GM12878 (cell line): ENCODE results near the gene SAYSD1. TPM values are rescaled to one million over a fixed set of nuclear protein-coding genes. Genes with fewer than 3 reads are reported as not detected.

Experiments used
- ATAC-seq: fragments of 200-7000 bp; cut with Tn5 transposase; 3 replicates; pipeline ENCODE4 v1.9.1; 2020; ENCODE audit warnings: mild to moderate bottlenecking, moderate library complexity
- BruUV-seq: library from RNA; stranded (reverse); fragments of 400-500 nt; replicated peaks from 2 replicates; lab custom pipeline; 2021; lab: Mats Ljungman, UMichigan
- CTCF ChIA-PET: fragments of 300-600 bp; sonication (Branson Sonifier 250); formaldehyde crosslinking; extraction: SDS; loops from one replicate; lab custom pipeline; 2021; ENCODE audit warnings: inconsistent platforms; lab: Yijun Ruan, JAX
- POLR2A ChIA-PET: fragments of 350-600 bp; formaldehyde crosslinking; extraction: SDS; loops from one replicate; lab custom pipeline; 2021; ENCODE audit warnings: inconsistent platforms; lab: Charles Lee
- RAD21 ChIA-PET: fragments of 300-600 bp; sonication (Branson Sonifier 250); formaldehyde crosslinking; loops from one replicate; lab custom pipeline; 2023; ENCODE audit warnings: antibody characterized with exemption; ENCODE audit not compliant: unreplicated experiment; lab: Charles Lee
- SMC1A ChIA-PET: fragments of 300-600 bp; sonication (Branson Sonifier 250); formaldehyde crosslinking; loops from one replicate; lab custom pipeline; 2023; ENCODE audit not compliant: unreplicated experiment, uncharacterized antibody; lab: Charles Lee
- DNase-seq: peaks from one replicate; pipeline ENCODE4 v3.0.0-alpha.2; 2011; ENCODE audit warnings: low read depth, low spot score
- FAIRE-seq: peaks from 3 replicates; lab custom pipeline; 2011; peaks lifted over from hg19 to GRCh38; lab: Jason Lieb, UNC
- H2AFZ ChIP-seq: 2 replicates; pipeline ENCODE4 v1.6.0; 2011; ENCODE audit warnings: low read depth, low read length, control low read depth; ENCODE audit not compliant: control insufficient read depth
- H3K27ac ChIP-seq: 2 replicates; pipeline ENCODE4 v1.5.1; 2011; ENCODE audit warnings: control low read depth; ENCODE audit not compliant: control insufficient read depth, insufficient read depth
- H3K27me3 ChIP-seq, 2 experiments: replicated peaks in 1 of 2; 2 replicates each; pipeline versions ENCODE4 v1.6.0 to v1.6.1; 2011; ENCODE audit warnings: low read length in 1 of 2; ENCODE audit not compliant: control insufficient read depth in 2 of 2, insufficient read depth in 2 of 2
- H3K36me3 ChIP-seq, 2 experiments: 2 replicates each; pipeline ENCODE4 v1.5.1; 2011; ENCODE audit warnings: low read length in 1 of 2; ENCODE audit not compliant: control insufficient read depth in 2 of 2, insufficient read depth in 2 of 2
- H3K4me1 ChIP-seq: 2 replicates; pipeline ENCODE4 v1.6.1; 2011; ENCODE audit warnings: mild to moderate bottlenecking, low read length, moderate library complexity, mixed read lengths; ENCODE audit not compliant: control insufficient read depth, insufficient read depth
- H3K4me2 ChIP-seq: 2 replicates; pipeline ENCODE4 v1.6.0; 2011; ENCODE audit warnings: control low read depth; ENCODE audit not compliant: control insufficient read depth, insufficient read depth
- H3K4me3 ChIP-seq: fragments of 200-600 bp; sonication (generic); 2 replicates; pipeline ENCODE4 v1.5.1; 2016
- H3K79me2 ChIP-seq: 2 replicates; pipeline ENCODE4 v1.6.0; 2011; ENCODE audit warnings: low read length; ENCODE audit not compliant: control insufficient read depth, insufficient read depth
- H3K9ac ChIP-seq: 2 replicates; pipeline ENCODE4 v1.8.0; 2011; ENCODE audit warnings: low read length, control low read depth, mixed read lengths; ENCODE audit not compliant: control insufficient read depth, insufficient read depth
- H3K9me3 ChIP-seq: replicated peaks from 3 replicates; pipeline ENCODE4 v1.5.1; 2011; ENCODE audit warnings: mild to moderate bottlenecking, low read length; ENCODE audit not compliant: control insufficient read depth, insufficient read depth
- H4K20me1 ChIP-seq: 2 replicates; pipeline ENCODE4 v1.6.0; 2011; ENCODE audit not compliant: control insufficient read depth, insufficient read depth
- CREM ChIP-seq: IDR thresholded peaks from 2 replicates; pipeline ENCODE4 v1.6.1; 2014; ENCODE audit warnings: antibody characterized with exemption, low read depth
- EGR1 ChIP-seq, 2 experiments: IDR thresholded peaks; 1 replicate in 1 of 2; 2 replicates in 1 of 2; pipeline ENCODE4 v1.6.1; 2011 to 2012; ENCODE audit warnings: low read depth in 2 of 2, low read length in 2 of 2, borderline replicate concordance in 1 of 2, mild to moderate bottlenecking in 1 of 2, moderate library complexity in 1 of 2
- IRF4 ChIP-seq: IDR thresholded peaks from 2 replicates; pipeline ENCODE4 v1.6.1; 2011; ENCODE audit warnings: low read depth, low read length
- NR2F1 ChIP-seq: fragments of 450-650 bp; conservative IDR thresholded peaks from 2 replicates; pipeline ENCODE4 v1.6.1; 2017; ENCODE audit warnings: mild to moderate bottlenecking
- SIN3A ChIP-seq: IDR thresholded peaks from 2 replicates; pipeline ENCODE4 v1.6.1; 2012; ENCODE audit warnings: low read depth, low read length, improper control_type of control experiment
- ZNF622 ChIP-seq: fragments of 450-650 bp; IDR thresholded peaks from 2 replicates; pipeline ENCODE4 v1.6.1; 2017; ENCODE audit warnings: mild to moderate bottlenecking, inconsistent platforms
- WGBS: methylation state at CpG from one replicate; pipeline ENCODE4 v1.1.6; 2016; ENCODE audit warnings: low lambda C conversion rate; ENCODE audit not compliant: insufficient replicate concordance, insufficient coverage; ENCODE audit errors: missing lambda C conversion rate; 5-methylcytosine and 5-hydroxymethylcytosine counted together
- in situ Hi-C: fragments of 300-500 bp; cut with MboI; formaldehyde crosslinking; loops from 9 replicates; pipeline ENCODE4 v1.14.3; 2018; ENCODE audit warnings: mixed read lengths
- intact Hi-C: fragments of 100-400 bp; cut with micrococcal nuclease; formaldehyde crosslinking; loops from one replicate; pipeline ENCODE4 v1.14.2; 2022; ENCODE audit not compliant: unreplicated experiment
- polyA plus RNA-seq, 11 experiments: library from polyadenylated mRNA; depleted of rRNA in 4 of 11; unstranded in 6 of 11; stranded (reverse) in 5 of 11; fragments of >200 nt; fragmentation: Nextera tagmentation in 4 of 11; fragmentation: Illumina TruSeq in 1 of 11; extraction: Ambion mirVana in 4 of 11; extraction: Trizol in 1 of 11; gene quantifications; 1 replicate in 1 of 11; 2 replicates in 10 of 11; pipeline versions ENCODE4 v1.2.1 to v1.2.3, GENCODE V29; 2011 to 2016; ENCODE audit warnings: inconsistent platforms in 2 of 11, missing spikeins in 2 of 11, low read depth in 1 of 11
- total RNA-seq, 4 experiments: library from RNA; depleted of rRNA in 3 of 4; stranded (reverse); fragments of >200 nt in 3 of 4; fragmentation: Illumina TruSeq in 1 of 4; extraction: Trizol in 1 of 4; gene quantifications; 2 replicates each; pipeline versions ENCODE4 v1.2.1 to v1.2.3, GENCODE V29; 2013 to 2021
- TF ChIP-seq, protein P1 (sequence below): IDR thresholded peaks from 2 replicates; pipeline ENCODE4 v1.6.1; 2011; ENCODE audit warnings: borderline replicate concordance, low read depth, mild to moderate bottlenecking, moderate library complexity, mixed read lengths, low read length; ENCODE audit not compliant: insufficient read depth; ENCODE audit errors: extremely low read length
- TF ChIP-seq, protein P2 (sequence below): fragments of 450-650 bp; IDR thresholded peaks from 2 replicates; pipeline ENCODE4 v1.6.1; 2016; ENCODE audit warnings: mild to moderate bottlenecking
- TF ChIP-seq, protein P3 (sequence below): fragments of 450-650 bp; IDR thresholded peaks from 2 replicates; pipeline ENCODE4 v1.6.1; 2014; ENCODE audit warnings: mild to moderate bottlenecking
- TF ChIP-seq, protein P4 (sequence below): IDR thresholded peaks from 2 replicates; pipeline ENCODE4 v1.6.1; 2011; ENCODE audit warnings: mild to moderate bottlenecking, low read depth, low read length, moderate library complexity; ENCODE audit not compliant: insufficient replicate concordance
- TF ChIP-seq, protein P5 (sequence below): IDR thresholded peaks from 2 replicates; pipeline ENCODE4 v1.6.1; 2011; ENCODE audit warnings: low read depth, mild to moderate bottlenecking, low read length, moderate library complexity, borderline replicate concordance; ENCODE audit errors: extremely low read depth

SAYSD1 gene
- total and polyA plus RNA-seq, 10 of the 15 experiments (the other 5 are each of a cell fraction or from before 2014, with no cell fraction given) = 1.5 to 7.3 (median 6.4) TPM

DNA sequence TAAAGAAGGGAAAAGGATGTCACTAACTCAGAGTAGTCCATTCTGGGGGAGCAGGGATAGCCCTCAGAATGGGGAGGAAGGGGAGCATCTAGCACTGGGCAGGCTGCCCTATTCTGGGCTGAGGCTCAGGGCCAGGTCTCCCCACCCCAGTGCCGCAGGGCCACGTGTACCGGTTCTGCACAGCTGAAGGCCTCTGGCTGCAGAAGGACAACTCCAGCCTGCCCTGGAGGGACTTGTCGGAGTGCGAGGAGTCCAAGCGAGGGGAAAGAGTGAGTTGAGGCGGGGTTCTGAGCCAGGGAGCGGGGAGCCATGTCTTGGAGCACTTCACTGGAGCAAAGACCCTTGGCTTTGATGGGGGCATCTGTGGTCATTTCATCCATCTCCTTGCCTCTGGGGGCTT is 49.4 kb downstream of the SAYSD1 start:
- 55% methylated on average over 8 of the region's 8 CpGs for WGBS
- H3K79me2 ChIP-seq = no peaks in the 10 kb centered on the region
- no peaks in the 10 kb centered on the region for H3K4me1 ChIP-seq
- H3K36me3 ChIP-seq = no peaks in the 10 kb centered on the region
- no peaks in the 10 kb centered on the region for H4K20me1 ChIP-seq
- intact Hi-C loops (no loop called here), in situ Hi-C loops (no loop called here)
- H3K27me3 ChIP-seq = peaks cover 0 to 4% of the 10 kb centered on the region in 2 experiments; a peak in 3 of 4 replicates
- ChIA-PET POLR2A (no interaction called here), RAD21 (no interaction called here), CTCF (interaction anchor here (0.7 kb wide), 1 partner anchor 28 kb away, joined by 3 read pairs; no protein-coding TSS in a partner anchor), SMC1A (no interaction called here)
- H3K27ac ChIP-seq = no peak overlapping the region
- TF ChIP-seq, protein P1, sequence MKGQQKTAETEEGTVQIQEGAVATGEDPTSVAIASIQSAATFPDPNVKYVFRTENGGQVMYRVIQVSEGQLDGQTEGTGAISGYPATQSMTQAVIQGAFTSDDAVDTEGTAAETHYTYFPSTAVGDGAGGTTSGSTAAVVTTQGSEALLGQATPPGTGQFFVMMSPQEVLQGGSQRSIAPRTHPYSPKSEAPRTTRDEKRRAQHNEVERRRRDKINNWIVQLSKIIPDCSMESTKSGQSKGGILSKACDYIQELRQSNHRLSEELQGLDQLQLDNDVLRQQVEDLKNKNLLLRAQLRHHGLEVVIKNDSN = no peak
- TF ChIP-seq, protein P2, sequence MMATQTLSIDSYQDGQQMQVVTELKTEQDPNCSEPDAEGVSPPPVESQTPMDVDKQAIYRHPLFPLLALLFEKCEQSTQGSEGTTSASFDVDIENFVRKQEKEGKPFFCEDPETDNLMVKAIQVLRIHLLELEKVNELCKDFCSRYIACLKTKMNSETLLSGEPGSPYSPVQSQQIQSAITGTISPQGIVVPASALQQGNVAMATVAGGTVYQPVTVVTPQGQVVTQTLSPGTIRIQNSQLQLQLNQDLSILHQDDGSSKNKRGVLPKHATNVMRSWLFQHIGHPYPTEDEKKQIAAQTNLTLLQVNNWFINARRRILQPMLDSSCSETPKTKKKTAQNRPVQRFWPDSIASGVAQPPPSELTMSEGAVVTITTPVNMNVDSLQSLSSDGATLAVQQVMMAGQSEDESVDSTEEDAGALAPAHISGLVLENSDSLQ = no peak
- TF ChIP-seq CREM (no peak), EGR1 (IDR thresholded peaks at IDR 0.05; ENCODE audit: borderline replicate concordance in 1 of 2, low read depth in 2 of 2, low read length in 2 of 2) (no peak), ZNF622 (no peak), NR2F1 (no peak), IRF4 (no peak), SIN3A (no peak)
- TF ChIP-seq, protein P3, sequence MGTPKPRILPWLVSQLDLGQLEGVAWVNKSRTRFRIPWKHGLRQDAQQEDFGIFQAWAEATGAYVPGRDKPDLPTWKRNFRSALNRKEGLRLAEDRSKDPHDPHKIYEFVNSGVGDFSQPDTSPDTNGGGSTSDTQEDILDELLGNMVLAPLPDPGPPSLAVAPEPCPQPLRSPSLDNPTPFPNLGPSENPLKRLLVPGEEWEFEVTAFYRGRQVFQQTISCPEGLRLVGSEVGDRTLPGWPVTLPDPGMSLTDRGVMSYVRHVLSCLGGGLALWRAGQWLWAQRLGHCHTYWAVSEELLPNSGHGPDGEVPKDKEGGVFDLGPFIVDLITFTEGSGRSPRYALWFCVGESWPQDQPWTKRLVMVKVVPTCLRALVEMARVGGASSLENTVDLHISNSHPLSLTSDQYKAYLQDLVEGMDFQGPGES = no peak
- TF ChIP-seq, protein P4, sequence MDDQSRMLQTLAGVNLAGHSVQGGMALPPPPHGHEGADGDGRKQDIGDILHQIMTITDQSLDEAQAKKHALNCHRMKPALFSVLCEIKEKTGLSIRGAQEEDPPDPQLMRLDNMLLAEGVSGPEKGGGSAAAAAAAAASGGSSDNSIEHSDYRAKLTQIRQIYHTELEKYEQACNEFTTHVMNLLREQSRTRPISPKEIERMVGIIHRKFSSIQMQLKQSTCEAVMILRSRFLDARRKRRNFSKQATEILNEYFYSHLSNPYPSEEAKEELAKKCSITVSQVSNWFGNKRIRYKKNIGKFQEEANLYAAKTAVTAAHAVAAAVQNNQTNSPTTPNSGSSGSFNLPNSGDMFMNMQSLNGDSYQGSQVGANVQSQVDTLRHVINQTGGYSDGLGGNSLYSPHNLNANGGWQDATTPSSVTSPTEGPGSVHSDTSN = no peak
- TF ChIP-seq, protein P5, sequence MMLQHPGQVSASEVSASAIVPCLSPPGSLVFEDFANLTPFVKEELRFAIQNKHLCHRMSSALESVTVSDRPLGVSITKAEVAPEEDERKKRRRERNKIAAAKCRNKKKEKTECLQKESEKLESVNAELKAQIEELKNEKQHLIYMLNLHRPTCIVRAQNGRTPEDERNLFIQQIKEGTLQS = no peak
- no TSS peak for BruUV-seq
- H2AFZ ChIP-seq = no peak overlapping the region
- ATAC-seq = no peak
- H3K4me3 ChIP-seq = no peak overlapping the region
- no peak overlapping the region for H3K9ac ChIP-seq
- H3K4me2 ChIP-seq = no peak overlapping the region
- H3K9me3 ChIP-seq = no peaks in the 10 kb centered on the region
- FAIRE-seq = no peak
- no peak for DNase-seq
